NOMO-1 (cell line): Measurements from ENCODE around the gene GALNT11.

Experiments
- DNase-seq, 2 experiments: peaks; one replicate each; lab custom pipeline; 2025; ENCODE audit not compliant: unreplicated experiment in 2 of 2; lab: John Stamatoyannopoulos, UW

GALNT11 gene

DNA sequence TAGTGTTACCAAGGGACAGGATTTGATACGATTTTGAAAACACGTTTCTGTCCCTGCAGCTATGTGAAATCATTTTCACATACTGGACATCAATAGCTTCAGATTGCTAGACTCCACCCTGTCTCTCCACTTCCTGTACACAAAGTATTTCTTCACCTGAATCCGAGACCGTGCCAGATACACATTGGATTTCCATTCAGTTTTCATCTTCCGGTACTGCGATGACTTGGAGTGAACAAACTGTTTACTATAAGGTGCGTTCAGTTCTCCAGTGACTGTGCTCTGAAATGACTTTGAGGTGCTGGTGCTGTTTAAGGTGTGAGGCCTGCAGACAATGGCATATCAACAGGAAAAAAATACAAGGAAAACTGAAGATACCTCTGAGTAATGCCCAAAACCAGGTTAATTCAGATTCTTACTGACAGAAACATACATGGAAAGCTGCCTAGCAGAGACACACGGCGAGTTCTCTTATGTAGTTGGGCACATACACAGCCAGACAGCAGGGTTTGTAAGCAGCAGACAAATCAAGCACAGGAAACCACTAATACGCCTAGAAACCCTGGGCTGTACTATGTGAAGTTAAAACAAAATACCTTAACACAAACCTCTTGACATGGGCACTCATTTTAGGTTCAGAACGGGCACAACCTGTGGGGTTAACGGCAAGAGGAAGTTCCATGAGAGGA is 119.2 kb downstream of the GALNT11 start:
- DNase-seq, result no peak

DNA sequence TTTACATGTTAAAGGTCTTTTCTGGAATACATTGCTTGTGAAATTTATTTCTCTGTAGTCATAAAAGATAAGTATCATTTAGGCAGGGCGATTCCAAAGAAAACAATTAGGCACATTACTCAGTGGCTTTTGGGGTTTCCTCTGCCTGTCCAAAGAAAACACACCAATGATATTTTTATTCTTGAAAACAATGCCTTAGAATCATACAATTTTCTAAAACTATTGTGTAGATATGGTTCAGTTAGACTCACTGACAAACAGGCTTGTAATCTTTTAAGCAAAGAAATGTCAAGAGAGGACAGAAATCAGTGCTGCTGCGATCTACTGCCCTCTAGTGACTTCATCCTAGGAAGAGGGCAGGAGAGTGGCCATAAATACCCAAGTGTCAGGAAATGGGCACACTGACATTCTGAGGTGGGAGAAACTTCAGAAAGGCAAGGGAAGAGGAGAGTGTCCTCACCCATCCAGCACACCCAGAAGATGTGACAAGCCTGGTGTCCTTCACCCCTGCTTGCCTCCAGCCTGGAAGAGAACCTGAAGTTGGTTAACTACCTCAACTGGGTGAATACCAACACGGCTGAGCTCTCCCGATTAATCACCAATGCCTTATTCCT is 120.5 kb downstream of the GALNT11 start:
- no peak for DNase-seq

- DNase-seq, result no peak
Measured at GRCh38 chr7:152148706-152149105, 123.2 kb downstream of the GALNT11 start.

GRCh38 chr7:152149363-152149762 is 123.9 kb downstream of the GALNT11 start:
- DNase-seq, result no peak

DNA sequence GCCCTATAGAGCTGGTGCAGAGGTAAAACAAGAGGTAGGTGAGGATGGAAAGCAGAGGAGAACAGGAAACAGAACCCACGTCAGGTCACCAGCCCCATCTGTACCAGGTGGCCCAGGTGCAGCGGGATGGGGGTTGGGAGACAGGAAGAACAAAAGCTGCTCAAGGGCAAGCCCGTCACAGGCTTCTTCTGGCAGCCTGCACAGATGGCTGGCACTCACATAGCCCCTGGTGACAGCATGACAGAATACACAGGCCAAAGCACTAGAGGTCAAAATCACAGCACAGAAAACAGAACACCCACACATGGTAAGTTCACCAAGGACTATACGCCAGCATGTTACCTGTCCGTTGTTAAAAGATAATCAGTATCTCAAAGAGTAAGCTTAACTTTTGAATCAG is 126.8 kb downstream of the GALNT11 start:
- DNase-seq, result no peak

DNA sequence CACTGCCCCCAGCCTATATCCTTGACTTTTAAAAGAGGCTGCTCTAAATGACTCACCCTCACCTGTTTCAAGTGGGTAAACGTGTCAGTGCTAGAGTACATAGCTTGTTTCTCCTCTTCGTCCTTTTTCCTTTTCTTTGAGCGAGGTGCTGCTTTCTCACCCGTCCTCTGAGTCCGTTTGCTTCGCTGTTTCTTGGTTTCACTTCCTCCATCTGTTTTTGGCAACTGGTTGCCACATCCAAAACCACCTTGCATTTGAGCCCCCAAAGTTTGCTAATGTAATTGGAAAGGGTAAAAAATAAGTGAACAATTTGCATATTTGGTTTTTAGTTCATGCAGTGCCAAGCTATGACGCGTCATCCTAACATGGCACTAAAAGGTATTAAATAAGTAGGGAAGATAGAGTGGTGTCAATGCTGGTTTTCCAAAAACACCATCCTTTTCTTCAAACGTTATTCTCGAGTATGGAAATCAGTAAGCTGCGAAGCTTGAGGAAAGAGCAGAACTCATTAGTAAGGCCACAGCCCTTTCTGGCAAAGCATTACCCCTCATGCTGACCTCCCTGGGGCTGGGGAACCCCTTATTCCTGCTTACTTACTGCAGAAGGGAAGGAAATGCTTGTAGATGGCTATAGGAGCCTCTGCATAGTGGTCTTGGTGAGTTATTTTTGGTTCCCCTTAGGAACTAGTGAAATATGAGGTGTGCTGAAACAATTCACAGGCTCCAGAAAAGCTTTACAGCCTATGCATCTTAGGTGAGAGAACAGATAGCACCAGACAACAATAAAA is 133.5 kb downstream of the GALNT11 start:
- peak; percentile 52 to 68 for DNase-seq

DNA sequence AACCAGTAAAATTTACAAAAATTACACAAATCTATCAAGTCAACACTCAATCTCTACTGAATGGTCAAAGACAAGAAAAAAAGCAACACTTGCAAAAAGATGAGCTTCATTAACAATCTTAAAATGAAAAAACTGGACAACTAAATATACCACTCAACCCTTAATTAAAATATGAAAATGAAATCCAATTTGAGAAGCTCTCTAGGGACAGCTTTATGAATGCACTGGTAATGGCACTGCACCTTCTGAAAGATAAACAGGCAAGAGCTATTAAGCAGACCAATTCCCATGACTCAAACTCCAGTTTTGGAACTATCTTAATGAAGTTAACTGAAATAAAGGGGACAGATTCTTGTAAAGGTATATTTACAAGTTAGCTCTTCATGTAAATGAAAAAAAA is 135.7 kb downstream of the GALNT11 start:
- DNase-seq, result no peak

DNA sequence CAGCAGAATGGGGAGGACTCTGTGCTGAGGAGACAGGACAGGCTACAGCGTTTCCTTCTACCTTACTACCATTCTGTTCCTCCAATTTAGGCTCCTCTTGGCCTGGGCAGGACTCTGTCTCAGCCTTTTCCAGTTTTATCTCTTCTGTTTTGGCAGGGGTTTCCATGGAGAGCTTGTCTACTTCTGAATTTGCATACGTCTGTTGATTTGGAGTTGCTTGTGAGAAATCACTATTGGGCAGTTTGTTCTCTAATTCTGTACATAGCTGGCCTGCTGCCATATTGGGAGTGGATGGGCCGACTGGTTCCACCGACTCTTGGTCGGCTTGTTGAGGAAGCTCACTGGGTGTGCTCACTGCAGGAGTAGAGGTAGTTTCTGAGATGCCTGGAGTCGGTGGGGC is 136.8 kb downstream of the GALNT11 start:
- DNase-seq, result no peak
